Heart right ventricle (tissue), 16 donors: ENCODE data around the gene CDC14B. TPM values are rescaled to one million over a fixed set of nuclear protein-coding genes. Genes with fewer than 3 reads are reported as not detected.
"Not testable (repeated sequence)": the region's sequence is repeated elsewhere in the genome, so short reads cannot be mapped to it uniquely, and the experiment has no call there.

Experiments used
- ATAC-seq, 8 donors: fragments of 200-7000 bp; cut with Tn5 transposase; one replicate each; pipeline ENCODE4 v1.9.1; 2020; ENCODE audit warnings: mild to moderate bottlenecking in 8 of 8, moderate library complexity in 8 of 8, moderate number of reproducible peaks in 1 of 8
- DNase-seq, 2 donors: peaks; one replicate each; pipeline ENCODE4 v3.0.0-alpha.2; 2020
- H3K27ac ChIP-seq, 10 donors: fragments of 200-600 bp; sonication (generic) in 2 of 10; one replicate each; pipeline versions ENCODE4 v1.5.0 to v1.8.0; 2020 to 2022; ENCODE audit warnings: mild to moderate bottlenecking in 3 of 10
- H3K27me3 ChIP-seq, 7 donors: fragments of 200-600 bp; one replicate each; pipeline ENCODE4 v1.8.0; 2021 to 2022; ENCODE audit warnings: mild to moderate bottlenecking in 2 of 7
- H3K36me3 ChIP-seq, 9 donors: fragments of 200-600 bp; sonication (generic) in 1 of 9; one replicate each; pipeline versions ENCODE4 v1.5.0 to v1.8.0; 2020 to 2022; ENCODE audit warnings: mild to moderate bottlenecking in 2 of 9
- H3K4me1 ChIP-seq, 9 donors: fragments of 200-600 bp; sonication (generic) in 1 of 9; one replicate each; pipeline versions ENCODE4 v1.5.0 to v1.8.0; 2020 to 2022; ENCODE audit warnings: mild to moderate bottlenecking in 4 of 9
- H3K4me3 ChIP-seq, 10 donors: fragments of 200-600 bp; sonication (generic) in 2 of 10; one replicate each; pipeline versions ENCODE4 v1.5.0 to v1.8.0; 2020 to 2022; ENCODE audit warnings: mild to moderate bottlenecking in 7 of 10, moderate library complexity in 2 of 10
- H3K9me3 ChIP-seq, 11 donors: fragments of 200-600 bp in 10 of 11; sonication (generic) in 2 of 11; one replicate each; pipeline versions ENCODE4 v1.5.0 to v1.8.0; 2013 to 2022; ENCODE audit warnings: mild to moderate bottlenecking in 2 of 11, control low read depth in 1 of 11, moderate library complexity in 1 of 11
- WGBS, 2 donors: extraction: QIAGEN DNeasy Blood & Tissue Kit; methylation state at CpG; one replicate each; pipeline ENCODE4 v1.1.7; 2013; ENCODE audit warnings: inconsistent platforms in 1 of 2; 5-methylcytosine and 5-hydroxymethylcytosine counted together
- intact Hi-C, 10 donors: fragments of 100-400 bp; cut with DNase I; formaldehyde crosslinking; loops; one replicate each; pipeline versions ENCODE4 v1.11.1 to v1.14.2; 2022
- polyA plus RNA-seq, 2 donors: library from polyadenylated mRNA; stranded (reverse); fragments of 200-250 nt; gene quantifications; one replicate each; pipeline ENCODE4 v1.2.3, GENCODE V29; 2013
- total RNA-seq, 10 donors: library from RNA; stranded (reverse); fragmentation: NEBNext Ultra II Directional in 3 of 10; extraction: Animal tissue kit (Norgen Biotek cat#: 25700) in 3 of 10; gene quantifications; one replicate each; pipeline versions ENCODE4 v1.2.1 to v1.2.4, GENCODE V29; 2021 to 2023
- TF ChIP-seq, protein P1 (sequence below), 9 donors: fragments of 200-600 bp; sonication (generic) in 2 of 9; IDR thresholded peaks; one replicate each; pipeline versions ENCODE4 v1.5.0 to v1.8.0; 2021 to 2022; ENCODE audit warnings: antibody characterized with exemption in 9 of 9, mild to moderate bottlenecking in 5 of 9, moderate library complexity in 1 of 9
- donor health status: Arrhythmogenic right ventricular cardiomyopathy.
- donor health status: ischemic (EF 13 %, LVEDD 7.1; RV severe dilation, severe dysfunction).
- donor health status: healthy with polysubstance abuse.
- donor health status: DM: no; HTN: yes; CAD: no.
- donor health status: DM: no; HTN: no; CAD: no.
- donor health status: ischemic (EF 25% LVEDD 6.9; RV normal size, moderate dysfunction).
- donor health status: ischemic (EF 25% LVEDD 5.7; RV mildly dilated, moderate dysfunction).
- donor health status: healthy.
- donor health status: DM: yes; HTN: yes; CAD: no.
- donor health status: Ischemic cardiomyopathy.
- donor health status: ischemic (EF 35%, LVEDD 5.7; RV mildly dilated, moderate dysfunction).
- donor health status: nonischemic (EF 11% LVEDD 7.7; RV severe dilation, severe dysfunction).
- donor health status: DM: yes; HTN: yes; CAD: no.
- donor health status: PGD.
- donor health status: ischemic (EF 29% LVEDD 5.4; RV normal size, mild dysfunction).
- donor health status: nonischemic (EF 23%, LVEDD 6.1; RV moderate dilation, normal function).

CDC14B gene
- total and polyA plus RNA-seq, 12 donors: 5.1 to 30.8 (median 23.9) TPM

DNA sequence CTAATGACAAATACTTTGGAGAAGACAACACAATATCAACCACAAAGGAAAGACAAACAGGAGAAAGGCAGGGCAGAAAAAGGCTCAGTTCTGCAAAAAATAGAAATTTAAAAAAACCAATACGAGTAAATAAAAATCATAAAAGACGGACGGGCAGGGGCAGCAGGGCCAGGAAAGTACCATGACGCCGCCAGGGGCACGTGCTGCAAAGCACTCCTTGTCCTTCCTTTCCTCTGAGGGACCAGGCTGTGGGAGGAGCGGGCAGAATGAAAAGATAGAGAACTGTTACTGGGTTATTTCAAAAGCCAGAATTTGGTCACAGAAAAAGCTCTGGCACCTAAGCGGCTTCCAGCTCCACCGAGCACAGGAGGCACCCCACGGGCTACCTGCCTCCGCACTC is 115.7 kb downstream of the CDC14B start:
- ATAC-seq (no peak), DNase-seq (no peak)
- Histone ChIP-seq H3K36me3 (peaks cover 0 to 15% (median 0%) of the 10 kb centered on the region in 9 donors), H3K27me3 (no peaks in the 10 kb centered on the region), H3K4me3 (no peak overlapping the region), H3K9me3 (no peaks in the 10 kb centered on the region), H3K4me1 (peaks cover 2 to 47% (median 13%) of the 10 kb centered on the region in 9 donors), H3K27ac (no peak overlapping the region)
- intact Hi-C loops: no loop called here
- WGBS, 2 donors: 94 to 95% methylated on average over 11 of the region's 11 CpGs
- TF ChIP-seq, protein P1, sequence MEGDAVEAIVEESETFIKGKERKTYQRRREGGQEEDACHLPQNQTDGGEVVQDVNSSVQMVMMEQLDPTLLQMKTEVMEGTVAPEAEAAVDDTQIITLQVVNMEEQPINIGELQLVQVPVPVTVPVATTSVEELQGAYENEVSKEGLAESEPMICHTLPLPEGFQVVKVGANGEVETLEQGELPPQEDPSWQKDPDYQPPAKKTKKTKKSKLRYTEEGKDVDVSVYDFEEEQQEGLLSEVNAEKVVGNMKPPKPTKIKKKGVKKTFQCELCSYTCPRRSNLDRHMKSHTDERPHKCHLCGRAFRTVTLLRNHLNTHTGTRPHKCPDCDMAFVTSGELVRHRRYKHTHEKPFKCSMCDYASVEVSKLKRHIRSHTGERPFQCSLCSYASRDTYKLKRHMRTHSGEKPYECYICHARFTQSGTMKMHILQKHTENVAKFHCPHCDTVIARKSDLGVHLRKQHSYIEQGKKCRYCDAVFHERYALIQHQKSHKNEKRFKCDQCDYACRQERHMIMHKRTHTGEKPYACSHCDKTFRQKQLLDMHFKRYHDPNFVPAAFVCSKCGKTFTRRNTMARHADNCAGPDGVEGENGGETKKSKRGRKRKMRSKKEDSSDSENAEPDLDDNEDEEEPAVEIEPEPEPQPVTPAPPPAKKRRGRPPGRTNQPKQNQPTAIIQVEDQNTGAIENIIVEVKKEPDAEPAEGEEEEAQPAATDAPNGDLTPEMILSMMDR (IDR thresholded peaks at IDR 0.05): no peak

DNA sequence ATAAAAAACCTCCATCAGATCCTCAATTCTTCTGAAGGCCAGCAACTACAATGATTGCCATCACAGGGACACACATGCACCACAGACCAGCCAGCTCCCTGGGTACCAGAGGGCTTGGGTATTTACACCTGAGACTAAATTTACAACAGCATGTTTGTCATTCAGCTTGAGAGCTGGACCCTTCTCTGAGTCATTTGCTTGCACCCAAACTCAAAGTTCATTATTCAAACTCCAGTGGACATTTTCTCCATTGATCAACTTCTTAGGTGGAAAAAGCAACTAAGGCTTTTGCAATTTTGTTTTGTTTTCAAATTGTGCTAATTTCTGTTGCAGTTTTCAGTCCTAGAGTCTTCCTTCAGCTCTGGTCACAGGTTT is 116.3 kb downstream of the CDC14B start:
- Histone ChIP-seq H3K36me3 (peaks cover 0 to 11% (median 0%) of the 10 kb centered on the region in 9 donors), H3K4me1 (peaks cover 0 to 47% (median 7%) of the 10 kb centered on the region in 9 donors)
- H3K27ac ChIP-seq, DNase-seq, ATAC-seq, H3K4me3 ChIP-seq, H3K27me3 ChIP-seq, H3K9me3 ChIP-seq, intact Hi-C loops: not testable (repeated sequence)

DNA sequence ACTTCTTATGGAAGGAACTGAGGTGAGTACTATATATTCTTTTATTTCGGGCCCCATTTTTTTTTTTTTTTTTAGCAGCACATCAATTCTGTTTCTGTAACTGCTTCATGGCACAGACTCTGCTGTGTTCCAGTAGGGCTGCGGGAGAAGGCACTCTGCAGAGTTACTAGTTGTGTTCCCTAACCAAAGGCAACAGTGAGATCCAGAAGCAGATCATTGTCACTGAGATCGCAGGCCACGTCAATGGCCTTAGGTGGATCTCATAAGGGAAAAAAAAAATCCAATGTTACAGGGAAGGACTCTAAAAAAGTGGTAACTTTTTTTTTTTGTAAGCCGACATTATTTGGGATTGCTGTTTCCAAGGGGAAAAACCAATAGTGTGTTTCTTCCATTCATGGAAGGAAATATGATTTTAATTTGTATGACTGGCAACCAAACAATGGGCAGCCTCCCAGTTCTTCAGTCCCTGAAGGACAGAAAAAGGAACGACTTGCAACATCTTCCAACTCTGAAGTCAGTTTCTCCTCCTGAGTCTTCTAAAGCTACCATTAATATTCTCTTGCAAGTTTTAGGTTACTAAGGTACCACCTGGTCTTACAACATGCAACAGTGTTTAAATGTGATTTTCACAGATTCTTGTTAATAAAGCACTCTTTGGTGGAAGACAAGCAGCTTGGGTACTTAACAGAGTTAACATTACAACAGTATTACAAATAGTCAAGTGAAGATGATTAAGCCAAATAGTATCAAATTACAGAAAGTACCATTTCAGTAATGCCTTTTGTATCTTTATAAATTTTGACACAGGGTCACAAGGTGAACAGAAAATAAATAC is 116.9 kb downstream of the CDC14B start:
- Histone ChIP-seq H3K4me1 (peaks cover 0 to 47% (median 1%) of the 10 kb centered on the region in 9 donors), H3K4me3 (no peak overlapping the region), H3K36me3 (peaks cover 0 to 11% (median 0%) of the 10 kb centered on the region in 9 donors), H3K27me3 (no peaks in the 10 kb centered on the region), H3K9me3 (no peaks in the 10 kb centered on the region), H3K27ac (peak overlapping the region in 1 of 10 donors; percentile 44)
- no peak for DNase-seq
- ATAC-seq: peak in 2 of 8 donors; percentile 12 to 30
- intact Hi-C loops: no loop called here
- TF ChIP-seq, protein P1 (IDR thresholded peaks at IDR 0.05): no peak
- WGBS, 2 donors: 69 to 79% methylated on average over 6 of the region's 6 CpGs

DNA sequence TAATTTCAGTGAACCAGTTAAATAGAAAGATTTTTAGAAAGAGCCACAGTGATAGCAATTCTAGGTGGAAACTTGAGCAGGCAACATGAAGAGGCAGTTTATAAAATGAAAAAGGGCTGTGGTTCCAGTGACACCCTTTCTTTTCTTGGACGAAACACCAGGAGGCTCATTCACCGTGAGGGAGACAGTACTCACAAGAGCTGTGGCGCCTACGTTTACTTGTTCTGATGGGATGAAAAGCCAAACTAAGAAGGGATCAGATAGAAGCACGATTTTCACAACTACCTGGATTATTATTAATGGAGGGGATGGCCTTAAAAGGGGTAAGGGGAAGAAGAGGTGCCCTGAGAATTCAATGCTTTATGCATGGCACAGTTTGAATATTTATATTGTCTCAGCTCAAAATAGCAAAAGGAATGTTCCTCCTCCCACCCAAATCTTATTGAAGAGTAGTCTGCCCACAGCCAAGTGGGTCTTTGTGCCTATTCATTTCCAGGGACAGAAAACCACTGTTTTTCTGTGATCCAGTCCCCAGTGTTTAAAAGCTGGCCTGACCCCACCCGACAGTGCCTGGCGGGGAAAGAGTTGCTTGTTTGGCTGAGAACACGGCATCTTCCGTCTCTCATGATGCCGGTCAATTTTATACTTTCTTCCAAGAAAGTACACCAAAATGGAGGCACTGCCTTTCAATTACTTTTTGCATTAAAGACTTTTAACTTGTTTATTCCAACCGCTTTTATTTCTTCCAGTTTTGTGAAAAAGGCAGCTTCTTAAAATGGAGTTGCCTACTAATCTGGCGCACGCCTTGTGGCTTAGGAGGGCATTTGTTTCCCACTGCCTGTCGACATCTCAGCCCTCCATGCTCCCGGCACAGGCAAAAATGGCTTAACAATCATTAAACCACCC is 117.8 kb downstream of the CDC14B start:
- Histone ChIP-seq H3K9me3 (no peaks in the 10 kb centered on the region), H3K4me3 (no peak overlapping the region), H3K27ac (peak overlapping the region in 1 of 10 donors; percentile 44), H3K36me3 (peaks cover 0 to 11% (median 0%) of the 10 kb centered on the region in 9 donors), H3K4me1 (peaks cover 0 to 43% (median 0%) of the 10 kb centered on the region in 9 donors), H3K27me3 (no peaks in the 10 kb centered on the region)
- intact Hi-C loops: no loop called here
- TF ChIP-seq, protein P1 (IDR thresholded peaks at IDR 0.05): no peak
- ATAC-seq (no peak), DNase-seq (no peak)
- WGBS, 2 donors: 94 to 95% methylated on average over 15 of the region's 15 CpGs
